Hepatic stellate cell (primary cell): ENCODE results near the gene MRC2.

Source experiments
- DNase-seq: peaks from one replicate; pipeline ENCODE4 v3.0.0; 2011; ENCODE audit warnings: low spot score

The MRC2 gene

GRCh38 chr17:62703261-62703775 lies 75.8 kb downstream of the MRC2 start:
- no peak for DNase-seq

- peak; percentile 76 for DNase-seq
Measured at GRCh38 chr17:62703776-62704380, 76.4 kb downstream of the MRC2 start.

- DNase-seq: no peak
Measured at GRCh38 chr17:62704381-62704971, 77.0 kb downstream of the MRC2 start.

GRCh38 chr17:62705156-62705777 lies 77.8 kb downstream of the MRC2 start:
- no peak for DNase-seq

GRCh38 chr17:62705778-62706597 lies 78.5 kb downstream of the MRC2 start:
- DNase-seq: no peak

- DNase-seq: no peak
Measured at GRCh38 chr17:62706598-62707424, 79.3 kb downstream of the MRC2 start.

GRCh38 chr17:62707425-62707739 lies 79.9 kb downstream of the MRC2 start:
- DNase-seq: no peak

- no peak for DNase-seq
Measured at GRCh38 chr17:62708587-62708986, 81.1 kb downstream of the MRC2 start.

GRCh38 chr17:62712171-62712581 lies 84.7 kb downstream of the MRC2 start:
- no peak for DNase-seq

- no peak for DNase-seq
Measured at GRCh38 chr17:62713086-62713881, 85.8 kb downstream of the MRC2 start.

GRCh38 chr17:62714016-62714777 lies 86.7 kb downstream of the MRC2 start:
- DNase-seq: no peak

GRCh38 chr17:62715882-62716390 lies 88.5 kb downstream of the MRC2 start:
- DNase-seq: no peak

GRCh38 chr17:62716834-62717588 lies 89.5 kb downstream of the MRC2 start:
- DNase-seq: no peak

- no peak for DNase-seq
Measured at GRCh38 chr17:62717589-62717855, 90.1 kb downstream of the MRC2 start.

- no peak for DNase-seq
Measured at GRCh38 chr17:62717889-62718288, 90.4 kb downstream of the MRC2 start.

- DNase-seq: peak; percentile 44
Measured at GRCh38 chr17:62718429-62718828, 91.0 kb downstream of the MRC2 start.

GRCh38 chr17:62719586-62719985 lies 92.1 kb downstream of the MRC2 start:
- DNase-seq: no peak

- no peak for DNase-seq
Measured at GRCh38 chr17:62720126-62720850, 92.8 kb downstream of the MRC2 start.

- DNase-seq: no peak
Measured at GRCh38 chr17:62722625-62723024, 95.2 kb downstream of the MRC2 start.
